Body of pancreas (tissue), 4 donors: ENCODE data around the gene PLCB3. TPM values are rescaled to one million over a fixed set of nuclear protein-coding genes. Genes with fewer than 3 reads are reported as not detected.

Source experiments
- ATAC-seq: fragments of 150-250 bp; one replicate; pipeline ENCODE4 v1.9.1; 2016
- DNase-seq, 4 donors: peaks; one replicate each; pipeline ENCODE4 v3.0.0-alpha.2; 2019
- H3K27ac ChIP-seq, 4 donors: fragments of 200-600 bp; sonication (generic); 1 replicate in 3 of 4; 2 replicates in 1 of 4; pipeline versions ENCODE4 v1.5.1 to v1.6.1; 2016 to 2019; ENCODE audit warnings: mild to moderate bottlenecking in 1 of 4, mixed read lengths in 1 of 4, moderate library complexity in 1 of 4
- H3K27me3 ChIP-seq, 2 donors: fragments of 200-600 bp; sonication (generic); one replicate each; pipeline ENCODE4 v1.6.0; 2016; ENCODE audit warnings: mild to moderate bottlenecking in 1 of 2
- H3K36me3 ChIP-seq, 2 donors: fragments of 200-600 bp; sonication (generic); replicated peaks in 1 of 2; 2 replicates each; pipeline ENCODE4 v1.5.1; 2016; ENCODE audit warnings: low read depth in 2 of 2; ENCODE audit not compliant: insufficient read depth in 1 of 2
- H3K4me1 ChIP-seq: fragments of 200-600 bp; sonication (generic); one replicate; pipeline ENCODE4 v1.6.0; 2016
- H3K4me3 ChIP-seq, 2 donors: fragments of 200-600 bp; sonication (generic); 1 replicate in 1 of 2; 2 replicates in 1 of 2; pipeline ENCODE4 v1.5.1; 2016 to 2019
- H3K9me3 ChIP-seq, 3 donors: fragments of 200-600 bp; sonication (generic); 1 replicate in 2 of 3; 2 replicates in 1 of 3; pipeline ENCODE4 v1.5.1; 2016
- CTCF ChIP-seq, 7 experiments: fragments of 450-650 bp in 4 of 7; fragments of 200-600 bp in 3 of 7; sonication (generic) in 3 of 7; IDR thresholded peaks; one replicate each; pipeline ENCODE4 v1.5.1; 2016 to 2019; ENCODE audit warnings: antibody characterized with exemption in 7 of 7
- POLR2A ChIP-seq, 3 donors: fragments of 450-650 bp; IDR thresholded peaks; one replicate each; pipeline ENCODE4 v1.6.1; 2016; ENCODE audit warnings: antibody characterized with exemption in 3 of 3, mild to moderate bottlenecking in 2 of 3
- WGBS, 2 donors: methylation state at CpG; one replicate each; pipeline ENCODE4 v1.1.5; 2017; 5-methylcytosine and 5-hydroxymethylcytosine counted together
- intact Hi-C: fragments of 100-400 bp; cut with DNase I; formaldehyde crosslinking; loops from one replicate; pipeline ENCODE4 v1.15.1; 2023
- total RNA-seq, 2 donors: library from RNA; depleted of rRNA; stranded (reverse); fragments of >200 nt; gene quantifications; one replicate each; pipeline ENCODE4 v1.1.0, GENCODE V29; 2016

The PLCB3 gene
- total RNA-seq, 2 donors from 2014 or later: 13.8 to 14.5 TPM

- Histone ChIP-seq H3K4me1 (peaks cover 74% of the 10 kb centered on the region), H3K27me3 (no peaks in the 10 kb centered on the region), H3K9me3 (no peaks in the 10 kb centered on the region), H3K27ac (peak overlapping the region; percentile 86 to 97 (median 92)), H3K36me3 (no peaks in the 10 kb centered on the region), H3K4me3 (no peak overlapping the region)
- ATAC-seq: no peak
- 37 to 51% methylated on average over 3 of the region's 3 CpGs for WGBS, 2 donors
- TF ChIP-seq CTCF (IDR thresholded peaks at IDR 0.05) (no peak), POLR2A (IDR thresholded peaks at IDR 0.05) (no peak)
- intact Hi-C loops: no loop called here
- peak in 3 of 4 donors; percentile 49 to 80 (median 75) for DNase-seq
These were observed 23.8 kb upstream of the PLCB3 start for GRCh38 chr11:64227405-64227956.

GRCh38 chr11:64229090-64229743 lies 22.1 kb upstream of the PLCB3 start:
- H3K9me3 ChIP-seq: no peaks in the 10 kb centered on the region
- H3K36me3 ChIP-seq: no peaks in the 10 kb centered on the region
- H3K27ac ChIP-seq: peak overlapping the region in 3 of 4 donors; percentile 85 to 97 (median 93)
- DNase-seq (no peak), ATAC-seq (no peak)
- H3K4me1 ChIP-seq: peaks cover 77% of the 10 kb centered on the region
- WGBS, 2 donors: 33 to 64% methylated on average over 3 to 8 of the region's 12 CpGs
- TF ChIP-seq POLR2A (IDR thresholded peaks at IDR 0.05): peak in 1 of 3 donors; percentile 6
- TF ChIP-seq CTCF (IDR thresholded peaks at IDR 0.05): no peak
- no peak overlapping the region for H3K4me3 ChIP-seq
- intact Hi-C loops: no loop called here
- H3K27me3 ChIP-seq: no peaks in the 10 kb centered on the region

- peak overlapping the region in 1 of 2 donors; percentile 32 for H3K4me3 ChIP-seq
- intact Hi-C loops: no loop called here
- DNase-seq (no peak), ATAC-seq (no peak)
- no peaks in the 10 kb centered on the region for H3K9me3 ChIP-seq
- H3K27ac ChIP-seq: peak overlapping the region; percentile 85 to 97 (median 92)
- TF ChIP-seq CTCF (IDR thresholded peaks at IDR 0.05): no peak
- TF ChIP-seq POLR2A (IDR thresholded peaks at IDR 0.05): no peak
- H3K27me3 ChIP-seq: no peaks in the 10 kb centered on the region
- peaks cover 75% of the 10 kb centered on the region for H3K4me1 ChIP-seq
- no peaks in the 10 kb centered on the region for H3K36me3 ChIP-seq
- WGBS, 2 donors: 35 to 43% methylated on average over 13 of the region's 13 CpGs
These were observed 21.6 kb upstream of the PLCB3 start for GRCh38 chr11:64229744-64230170.

- no peaks in the 10 kb centered on the region for H3K9me3 ChIP-seq
- ATAC-seq: peak; percentile 67
- no peak for TF ChIP-seq CTCF (IDR thresholded peaks at IDR 0.05)
- TF ChIP-seq POLR2A (IDR thresholded peaks at IDR 0.05): peak in 2 of 3 donors; percentile 67
- intact Hi-C loops: no loop called here
- H3K4me1 ChIP-seq: peaks cover 74% of the 10 kb centered on the region
- DNase-seq: peak; percentile 93 to 98 (median 96)
- H3K27me3 ChIP-seq: no peaks in the 10 kb centered on the region
- H3K27ac ChIP-seq: peak within 1 kb of the TSS; percentile 85 to 97 (median 92)
- WGBS, 2 donors: 0% methylated on average over 23 to 62 of the region's 62 CpGs
- H3K4me3 ChIP-seq: peak within 1 kb of the TSS; percentile 23 to 32
- H3K36me3 ChIP-seq: no peaks in the 10 kb centered on the region
These were observed 21.0 kb upstream of the PLCB3 start, which contains the start of gene DNAJC4 for GRCh38 chr11:64230171-64230984. DNAJC4 (plus strand) TSS chr11:64230548; CDS start chr11:64230855, 307 bp downstream.
